CD4-positive, alpha-beta T cell treated with Interferon gamma for 1 hour (primary cell): ENCODE measurements around the gene SLC25A17.
"Not testable (repeated sequence)": the region's sequence is repeated elsewhere in the genome, so short reads cannot be mapped to it uniquely, and the experiment has no call there.

ENCODE experiments used
- DNase-seq: peaks from one replicate; pipeline ENCODE4 v3.0.0-alpha.2; 2020

SLC25A17 gene, protein sequence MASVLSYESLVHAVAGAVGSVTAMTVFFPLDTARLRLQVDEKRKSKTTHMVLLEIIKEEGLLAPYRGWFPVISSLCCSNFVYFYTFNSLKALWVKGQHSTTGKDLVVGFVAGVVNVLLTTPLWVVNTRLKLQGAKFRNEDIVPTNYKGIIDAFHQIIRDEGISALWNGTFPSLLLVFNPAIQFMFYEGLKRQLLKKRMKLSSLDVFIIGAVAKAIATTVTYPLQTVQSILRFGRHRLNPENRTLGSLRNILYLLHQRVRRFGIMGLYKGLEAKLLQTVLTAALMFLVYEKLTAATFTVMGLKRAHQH

DNA sequence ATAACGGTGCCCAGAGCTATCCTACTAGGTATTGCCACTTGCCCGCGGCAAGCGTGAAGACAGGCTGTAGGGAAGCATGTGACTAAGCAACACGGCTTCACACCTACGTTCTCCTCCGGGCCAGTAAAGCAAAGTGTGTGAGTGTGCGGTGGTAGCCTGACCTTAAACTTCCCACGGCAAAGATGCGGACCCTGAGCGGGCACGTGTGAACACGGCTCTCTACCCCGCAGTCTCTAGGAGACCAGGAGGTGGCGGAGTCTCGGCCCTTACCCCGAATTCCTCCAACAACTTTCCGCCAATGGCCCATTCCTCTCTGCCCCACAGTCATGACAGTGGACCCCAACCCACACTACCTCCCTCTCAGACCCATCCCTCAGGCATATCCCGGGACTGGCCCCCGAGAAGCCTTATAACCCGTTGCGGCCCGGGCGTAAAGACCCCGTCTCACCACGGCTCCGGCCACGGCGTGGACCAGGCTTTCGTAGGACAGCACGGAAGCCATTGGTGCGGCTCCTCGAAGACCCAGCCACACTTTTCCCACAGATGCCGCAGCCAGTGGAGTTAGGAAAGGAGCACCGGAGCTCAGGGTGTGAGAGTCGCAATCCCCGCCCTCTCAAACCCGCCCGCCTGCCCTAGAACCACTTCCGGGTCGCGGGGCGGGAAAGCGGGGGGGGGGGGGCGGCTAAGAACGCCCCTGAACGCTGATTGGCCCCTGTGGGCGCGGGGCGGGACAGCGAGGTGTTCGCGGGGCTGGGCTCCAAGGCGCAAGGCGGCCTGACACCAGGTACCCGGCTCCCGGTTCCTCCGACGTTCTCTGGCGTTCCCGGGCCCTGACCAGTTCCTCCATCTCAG is at the start of gene SLC25A17:
SLC25A17 (minus strand) TSS at position 600 of the 852 bp plus-strand sequence; CDS start at position 502, 98 bp downstream.
- DNase-seq, result peak; percentile 82

DNA sequence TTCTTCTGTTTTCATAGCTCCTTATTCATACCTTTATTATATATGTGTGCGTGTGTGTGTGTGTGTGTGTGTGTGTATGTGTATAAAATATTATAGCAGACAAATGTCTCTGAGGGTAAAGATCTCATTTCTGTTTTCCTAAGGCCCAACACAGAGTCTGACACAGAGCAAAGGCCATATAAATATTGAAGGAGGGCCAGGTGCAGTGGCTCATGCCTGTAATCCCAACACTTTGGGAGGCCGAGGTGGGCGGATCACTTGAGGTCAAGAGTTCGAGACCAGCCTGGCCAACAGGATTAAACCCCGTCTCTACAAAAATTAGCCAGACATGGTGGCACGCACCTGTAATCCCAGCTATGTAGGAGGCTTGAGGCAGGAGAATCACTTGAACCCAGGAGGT is 49.2 kb upstream of the SLC25A17 start:
- not testable (repeated sequence) for DNase-seq

DNA sequence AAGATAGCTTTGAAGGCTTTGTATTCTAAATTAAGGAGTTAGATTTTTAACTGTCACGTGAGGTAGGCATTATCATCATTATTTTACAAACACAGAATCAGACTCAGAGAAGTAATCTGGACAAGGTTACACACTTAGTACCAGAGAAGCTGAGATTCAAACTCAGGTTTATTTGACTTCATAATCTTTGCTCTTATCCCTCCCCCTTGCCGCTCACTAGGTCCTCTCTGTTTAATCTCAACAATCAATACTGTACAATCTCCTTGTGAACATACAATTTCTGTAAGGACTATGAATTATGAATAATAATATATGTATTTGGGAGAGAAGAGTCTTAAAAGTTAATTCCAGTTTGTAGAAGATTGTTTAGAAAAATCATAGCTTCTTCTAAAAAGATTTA is 48.0 kb upstream of the SLC25A17 start:
- DNase-seq, result no peak

DNA sequence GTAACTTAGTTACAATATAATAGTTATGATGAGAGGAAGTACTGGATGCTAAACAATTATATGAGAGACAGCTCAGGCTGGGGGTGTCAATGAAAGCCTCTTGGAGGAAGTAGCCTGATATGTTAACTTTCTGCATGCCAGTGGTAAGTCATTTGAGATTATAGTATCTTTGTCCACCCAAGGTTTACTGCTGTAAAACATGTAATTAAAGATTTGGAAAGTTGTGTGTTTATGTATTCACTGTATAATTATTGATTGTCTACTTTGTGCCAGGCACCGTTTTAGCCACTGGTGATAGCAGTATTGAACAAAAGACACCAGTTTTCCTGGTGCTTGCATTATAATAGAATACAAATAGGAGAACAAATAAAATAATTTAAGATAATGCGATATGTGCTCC is 43.4 kb upstream of the SLC25A17 start:
- no peak for DNase-seq

DNA sequence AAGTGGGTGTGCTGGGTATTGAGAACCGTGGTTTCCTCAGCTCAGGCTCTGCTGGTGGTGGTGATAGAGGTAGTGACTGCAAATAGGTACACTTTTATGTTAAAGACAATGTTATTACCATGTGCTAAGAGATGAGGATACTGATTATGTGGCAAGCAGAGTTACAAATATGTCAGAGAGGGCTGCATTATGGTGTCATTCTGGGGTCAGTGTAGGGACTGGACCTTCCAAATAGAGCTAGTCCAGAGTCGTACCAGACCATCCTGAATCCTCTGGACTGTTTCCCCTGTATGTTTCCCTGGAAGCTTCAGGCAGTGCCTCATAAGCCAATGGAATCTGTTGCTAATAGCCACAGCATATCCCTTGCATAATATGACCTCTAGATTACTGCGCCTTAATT is 42.9 kb upstream of the SLC25A17 start, which contains the start of gene DNAJB7:
DNAJB7 (minus strand) TSS at position 101 of the 400 bp plus-strand sequence. CDS start 119 bp downstream, outside the sequence.
- DNase-seq, result no peak

DNA sequence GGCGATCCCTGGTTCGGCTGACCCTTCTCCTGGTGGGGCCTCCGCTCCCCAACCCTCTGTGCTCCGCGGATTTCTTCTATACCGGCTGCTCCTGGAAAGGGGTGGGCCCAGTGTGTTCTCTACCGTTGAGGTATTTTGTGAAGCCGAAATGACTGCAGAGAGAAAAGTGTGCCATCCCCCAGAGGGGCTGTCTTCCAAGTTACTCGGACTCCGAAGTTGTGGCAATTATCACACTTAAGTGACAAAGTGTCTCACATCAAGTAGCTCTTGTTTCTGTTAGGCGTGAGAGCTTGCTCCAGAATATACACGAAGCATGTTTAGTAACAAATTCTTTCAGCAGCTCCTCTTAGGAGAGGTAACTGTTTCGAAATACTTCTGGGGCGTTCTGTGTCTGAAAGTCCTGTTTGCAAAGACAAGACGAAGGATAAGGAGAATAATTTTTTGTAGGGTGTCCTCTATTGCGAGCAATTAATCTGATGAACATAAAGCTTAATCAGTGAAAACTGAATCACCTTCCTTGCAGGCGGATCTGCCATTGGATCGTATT is 38.2 kb upstream of the SLC25A17 start:
- DNase-seq, result no peak

DNA sequence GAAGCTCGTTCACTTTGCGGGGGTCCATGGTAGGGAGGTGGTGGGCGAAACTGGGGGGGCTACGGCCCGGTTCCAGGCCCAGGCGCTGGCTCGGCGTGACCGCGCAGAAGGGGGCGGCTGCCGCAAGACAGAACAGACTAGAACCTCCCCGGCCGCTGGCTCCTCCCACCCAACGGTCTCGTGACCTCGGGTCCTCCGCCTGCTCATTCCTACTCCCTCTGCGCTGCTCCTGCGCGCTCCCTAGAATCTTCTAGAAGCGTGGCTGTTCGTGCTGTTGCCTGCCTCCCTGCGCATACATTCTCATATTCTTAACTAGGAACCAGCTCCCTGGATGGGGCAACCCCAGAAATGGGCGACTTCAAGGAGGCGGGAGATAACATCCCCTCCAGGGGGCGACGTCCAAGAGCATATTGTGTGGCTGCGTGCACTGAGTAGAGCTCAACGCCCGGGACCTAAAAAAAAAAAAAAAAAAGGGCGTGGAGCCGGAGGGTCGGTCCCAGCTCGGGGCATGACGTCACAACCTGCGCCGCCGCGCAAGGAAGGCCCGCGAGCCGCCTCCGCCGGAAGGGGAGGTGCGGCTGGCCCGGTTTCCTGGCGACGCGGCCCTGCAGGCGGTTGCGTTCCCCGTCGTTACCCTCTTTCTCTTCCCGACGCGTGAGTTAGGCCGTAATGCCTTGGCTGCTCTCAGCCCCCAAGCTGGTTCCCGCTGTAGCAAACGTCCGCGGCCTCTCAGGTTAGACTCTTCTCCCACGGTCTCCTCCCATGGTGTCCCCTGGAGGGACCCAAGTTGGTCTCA is 37.6 kb upstream of the SLC25A17 start, which contains the start of the genes ST13 and XPNPEP3:
ST13 (minus strand) TSS at position 127 of the 796 bp plus-strand sequence; CDS start at position 28, 99 bp downstream.
XPNPEP3 (plus strand) TSS at position 636 of the 796 bp plus-strand sequence; CDS start at position 670, 34 bp downstream.
- peak; percentile 96 for DNase-seq

DNA sequence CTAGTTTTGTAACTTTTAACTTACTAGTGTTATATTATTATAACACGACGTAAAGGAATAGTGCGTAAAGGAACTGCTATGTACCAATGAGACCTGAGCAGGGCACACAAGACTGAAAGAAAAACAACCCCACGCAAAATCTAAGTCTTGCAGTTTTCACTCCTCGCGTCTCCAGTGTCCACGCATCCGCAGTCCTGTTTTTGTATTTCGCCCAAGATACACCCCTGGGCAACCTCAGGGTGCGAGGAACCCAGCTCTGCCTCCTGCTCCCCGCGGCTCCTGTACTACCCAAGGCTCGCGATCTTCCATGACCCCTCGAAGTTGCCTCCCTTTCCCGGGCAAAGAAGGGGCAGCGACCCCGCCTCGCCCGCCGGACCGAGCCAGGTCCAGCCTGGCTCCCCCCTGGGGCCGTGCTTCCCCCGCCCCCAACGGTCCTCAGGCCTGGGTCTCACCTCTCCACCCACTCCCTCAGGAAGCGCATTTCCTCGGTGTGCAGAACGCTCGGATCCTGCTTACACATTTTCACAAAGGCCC is 36.9 kb upstream of the SLC25A17 start:
- peak; percentile 29 for DNase-seq

DNA sequence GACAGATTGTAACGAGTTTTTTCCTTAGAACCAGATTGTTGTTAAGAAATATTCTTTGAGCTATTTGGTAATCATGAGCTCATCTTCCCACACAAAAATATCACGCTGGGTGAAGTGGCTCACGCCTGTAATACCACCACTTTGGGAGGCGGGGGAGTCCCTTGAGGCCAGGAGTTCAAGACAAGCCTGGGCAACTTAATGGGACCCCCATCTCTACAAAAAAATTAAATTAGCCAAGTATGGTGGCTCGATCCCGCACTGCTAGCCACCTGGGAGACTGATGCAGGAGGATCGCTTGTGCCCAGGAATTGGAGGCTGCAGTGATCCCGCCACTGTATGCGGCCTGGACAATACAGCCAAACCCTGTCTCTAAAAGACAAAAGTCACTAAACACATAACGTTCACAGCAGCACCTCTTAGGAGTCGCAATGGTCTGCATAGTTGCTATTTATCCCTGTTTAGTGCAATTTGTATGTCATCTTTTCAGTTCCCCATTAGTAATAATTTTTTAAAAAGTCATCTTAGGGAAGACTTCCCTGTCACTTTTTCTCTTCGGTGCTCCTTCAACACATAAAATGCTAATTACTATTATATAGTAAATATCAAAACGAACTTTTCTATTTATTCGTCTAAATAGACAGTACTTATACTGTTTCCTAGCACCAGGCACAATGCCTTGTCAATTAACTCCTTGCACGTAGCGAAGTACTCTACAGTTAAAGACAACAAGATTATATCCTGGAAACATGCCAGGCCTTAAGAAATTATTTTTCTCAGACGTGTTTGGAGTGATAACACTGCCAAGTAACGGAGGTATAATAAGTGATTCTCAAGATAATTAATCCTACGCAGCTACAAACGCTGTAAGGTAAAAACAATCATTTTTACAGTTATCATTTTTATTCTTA is 36.2 kb upstream of the SLC25A17 start:
- no peak for DNase-seq

DNA sequence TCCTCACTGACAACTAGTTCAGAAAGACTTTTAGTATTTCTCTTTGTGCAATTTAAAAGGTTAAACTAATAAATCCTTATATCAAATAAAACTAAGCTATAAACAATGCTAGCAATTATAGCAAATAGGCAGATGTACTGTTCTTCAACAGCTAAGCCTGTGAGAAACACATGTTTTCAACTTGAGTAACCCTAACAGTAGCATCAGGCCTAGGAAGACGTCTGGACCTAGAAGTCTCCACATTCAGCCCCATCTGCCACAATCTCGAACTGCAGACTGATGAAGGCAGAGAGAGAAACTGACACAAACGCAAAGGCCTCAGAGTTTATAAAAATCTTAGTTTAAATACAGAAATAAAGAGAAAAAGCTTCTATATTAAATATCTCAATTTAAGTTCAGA is 34.8 kb upstream of the SLC25A17 start:
- no peak for DNase-seq

DNA sequence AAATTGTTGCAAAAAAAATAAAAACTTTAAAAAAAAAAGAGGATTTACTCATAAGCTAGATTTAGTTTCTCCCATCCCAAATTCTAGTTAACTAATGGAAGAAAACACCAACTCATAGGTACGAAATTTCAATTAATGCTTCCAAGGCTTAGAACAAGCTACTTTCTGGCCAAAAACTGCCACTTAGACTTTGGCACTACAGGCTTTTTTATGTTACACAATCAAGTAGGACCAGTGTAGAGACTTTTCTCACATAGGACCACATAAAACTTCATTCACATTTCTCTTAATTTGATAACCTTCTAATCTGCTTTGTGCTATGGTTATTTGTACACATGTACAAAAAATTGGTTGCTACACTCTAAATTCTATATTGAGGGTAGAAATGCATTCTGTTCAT is 34.2 kb upstream of the SLC25A17 start:
- DNase-seq, result no peak

DNA sequence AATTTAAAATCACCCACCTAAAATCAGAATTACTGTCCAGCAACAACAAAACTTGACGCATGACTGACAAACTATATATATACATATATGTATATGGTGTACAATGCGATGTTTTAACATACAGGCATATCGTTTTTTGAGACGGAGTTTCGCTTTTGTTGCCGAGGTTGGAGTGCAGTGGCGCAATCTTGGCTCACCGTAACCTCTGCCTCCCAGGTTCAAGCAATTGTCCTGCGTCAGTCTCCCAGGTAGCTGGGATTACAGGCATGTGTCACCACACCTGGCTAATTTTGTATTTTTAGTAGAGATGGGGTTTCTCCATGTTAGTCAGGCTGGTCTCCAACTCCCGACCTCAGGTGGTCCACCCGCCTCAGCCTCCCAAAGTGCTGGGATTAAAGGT is 26.7 kb upstream of the SLC25A17 start:
- DNase-seq, result not testable (repeated sequence)

DNA sequence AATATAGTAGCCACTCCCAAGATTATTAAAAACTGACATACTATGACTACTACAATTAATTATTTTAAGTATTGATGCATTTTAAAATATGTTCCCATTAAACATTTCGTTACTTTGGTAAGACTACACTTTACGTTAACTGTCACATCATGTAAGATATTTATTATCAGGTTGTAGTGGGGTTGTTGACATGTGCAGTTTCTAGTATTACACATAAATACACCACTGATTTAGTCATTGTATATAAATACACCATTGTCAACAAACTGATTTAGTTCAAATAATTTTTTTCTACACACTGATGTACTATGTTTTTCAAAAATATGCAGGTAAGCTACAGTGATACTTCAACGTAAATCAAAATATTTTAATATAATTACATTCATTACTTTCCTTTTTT is 25.8 kb upstream of the SLC25A17 start:
- DNase-seq, result no peak

DNA sequence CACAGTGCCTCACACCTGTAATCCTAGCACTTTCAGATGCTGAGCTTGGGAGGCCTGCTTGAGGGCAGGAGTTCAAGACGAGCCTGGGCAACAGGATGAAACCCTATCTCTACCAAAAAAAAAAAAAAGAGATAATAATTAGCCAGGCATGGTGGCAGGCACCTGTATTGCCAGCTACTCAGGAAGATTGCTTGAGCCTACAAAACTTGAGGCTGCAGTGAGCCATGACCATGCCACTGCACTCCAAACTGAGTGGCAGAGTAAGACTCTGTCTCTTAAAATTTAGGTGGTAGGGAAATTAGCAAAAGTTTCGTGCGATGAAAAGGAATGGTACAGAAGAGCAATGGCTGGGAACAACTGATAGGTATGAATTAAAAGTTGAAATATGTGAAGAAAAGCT is 19.3 kb upstream of the SLC25A17 start:
- DNase-seq, result no peak

DNA sequence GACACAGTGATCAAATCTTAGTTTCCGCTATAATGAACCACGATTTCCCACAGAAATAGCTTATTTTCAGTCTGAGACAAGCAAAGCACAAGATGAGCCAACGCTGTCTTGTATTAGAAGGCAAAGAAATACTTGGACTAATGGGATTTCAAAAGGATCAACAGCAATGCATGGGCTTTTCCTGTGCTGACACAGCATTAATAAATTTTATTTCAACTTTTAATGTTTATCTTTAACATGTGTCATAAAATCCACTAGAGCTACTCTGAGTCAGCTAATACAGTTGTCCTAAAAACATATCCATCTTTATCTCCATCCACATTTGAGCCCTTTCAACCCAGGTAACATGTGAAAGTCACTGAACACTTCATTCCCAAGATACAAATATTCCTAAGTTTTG is 15.5 kb upstream of the SLC25A17 start:
- DNase-seq, result no peak

DNA sequence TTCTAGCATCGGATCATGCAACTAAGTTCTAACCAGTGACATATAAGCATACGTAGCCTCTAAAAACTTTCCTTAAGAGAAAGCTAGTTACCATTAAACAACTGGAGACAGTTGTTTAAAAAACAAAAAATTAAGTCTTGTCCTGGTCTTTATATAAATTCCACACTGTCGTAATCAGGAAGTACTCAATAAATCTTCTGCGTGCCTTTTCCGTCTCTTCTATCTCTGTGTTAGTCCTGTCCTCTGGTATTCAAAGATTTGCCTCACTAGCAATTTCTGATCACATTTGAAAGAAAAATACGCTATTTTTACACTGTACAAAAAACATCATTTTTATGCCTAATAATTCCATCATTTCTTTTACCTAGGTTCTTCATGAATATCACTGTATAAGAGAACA is 10.0 kb upstream of the SLC25A17 start:
- no peak for DNase-seq

DNA sequence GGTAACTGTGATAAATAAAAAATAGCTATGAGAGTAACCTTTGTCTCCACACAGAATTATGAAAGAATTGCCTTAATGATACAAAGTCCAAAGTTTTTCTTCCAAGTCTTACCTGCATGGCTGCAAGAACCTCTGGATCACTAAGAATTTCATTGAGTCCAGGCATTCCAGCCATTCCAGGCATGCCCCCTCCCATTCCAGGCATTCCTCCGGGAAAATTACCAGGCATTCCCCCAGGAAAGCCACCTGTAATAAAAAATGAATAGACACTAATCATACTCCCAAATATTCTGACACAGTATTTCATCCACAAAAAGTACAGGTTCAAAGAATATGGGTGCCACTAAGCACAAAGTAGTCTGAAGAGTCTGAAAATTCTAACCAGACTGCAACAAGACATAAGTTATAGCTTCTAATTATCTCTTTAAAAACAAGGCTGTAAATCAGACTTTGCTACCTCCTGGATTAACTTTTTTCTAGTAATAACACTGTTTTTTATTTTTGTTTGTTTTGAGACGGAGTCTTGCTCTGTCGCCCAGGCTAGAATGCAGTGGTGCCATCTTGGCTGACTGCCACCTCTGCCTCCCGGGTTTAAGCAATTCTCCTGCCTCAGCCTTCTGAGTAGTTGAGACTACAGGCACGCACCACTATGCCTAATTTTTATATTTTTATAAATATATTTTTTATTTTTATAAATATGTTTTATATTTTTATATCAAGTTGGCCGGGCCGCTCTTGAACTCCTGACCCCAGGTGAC is 8.0 kb upstream of the SLC25A17 start:
- DNase-seq, result no peak

DNA sequence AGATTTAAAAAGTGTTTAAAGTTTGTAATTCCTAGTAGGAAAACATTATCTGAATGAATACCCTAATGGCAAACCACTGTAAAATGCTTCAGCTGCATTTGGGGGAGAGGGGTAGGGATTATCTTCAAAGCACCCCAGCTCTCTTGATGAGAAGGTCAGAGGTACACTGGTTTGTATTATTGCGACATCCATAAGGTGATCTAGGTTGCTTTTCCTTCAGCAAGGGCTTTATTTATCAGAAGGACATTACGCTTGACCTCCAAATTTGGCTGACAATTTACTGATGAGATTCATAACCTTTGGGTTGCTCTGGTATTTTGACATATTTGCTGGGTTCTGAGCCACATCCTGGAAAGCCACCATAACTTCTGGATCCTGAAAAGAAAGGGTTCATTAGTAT is 7.1 kb upstream of the SLC25A17 start:
- DNase-seq, result not testable (repeated sequence)

DNA sequence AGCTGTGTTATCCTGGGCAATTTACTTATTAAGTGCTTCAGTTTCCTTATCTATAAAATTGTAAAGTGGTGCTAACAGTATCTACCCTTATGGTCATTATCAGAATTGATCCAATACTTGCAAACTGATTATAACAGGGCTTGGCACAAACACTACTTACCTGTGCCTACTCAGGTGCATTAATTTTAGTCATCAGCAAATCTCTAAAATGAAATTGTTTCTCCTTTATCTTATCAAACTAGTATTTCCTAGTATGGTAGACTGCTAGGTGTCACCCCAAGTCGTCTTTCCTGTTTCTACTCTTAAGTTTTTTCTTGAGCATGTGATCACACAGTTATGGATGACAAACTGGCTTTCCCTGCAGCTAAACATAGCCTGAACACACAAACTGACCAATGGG is 4.3 kb upstream of the SLC25A17 start:
- no peak for DNase-seq

DNA sequence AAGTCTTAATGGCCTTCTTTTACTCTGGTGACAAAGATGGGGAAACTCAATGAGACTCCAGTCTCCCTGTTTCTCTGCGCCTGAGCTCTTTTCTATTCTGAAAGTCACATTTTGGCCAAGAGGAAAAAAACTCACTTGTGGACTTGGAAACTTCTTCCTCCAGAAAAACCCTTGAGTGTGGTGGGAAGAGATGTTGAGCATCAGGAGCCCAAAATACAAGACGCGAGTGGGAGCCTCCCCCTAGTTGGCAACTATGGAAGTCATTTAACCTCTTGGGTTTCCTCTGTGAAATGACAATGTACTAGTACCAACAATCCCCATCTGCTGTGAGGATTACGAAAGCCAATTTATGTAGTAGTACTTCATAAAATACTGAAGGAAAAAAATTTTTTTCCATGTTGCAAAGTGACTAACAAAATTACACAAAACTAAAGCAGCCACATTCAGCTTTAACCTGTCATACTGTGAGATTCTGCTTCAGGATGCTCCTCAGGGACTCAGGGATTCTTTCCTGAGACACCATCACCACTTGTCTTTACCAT is 524 bp upstream of the SLC25A17 start:
- DNase-seq, result no peak
